ENCODE results near the gene MGAT1.
A peak's percentile ranks its signal among the peaks of the same experiment; 100 is the strongest.
"Not testable (repeated sequence)": the region's sequence is repeated elsewhere in the genome, so short reads cannot be mapped to it uniquely, and the experiment has no call there.

MGAT1 gene

GRCh38 chr5:180802325-180803180, at the start of gene MGAT1:
TSS of gene MGAT1 (minus strand) at chr5:180802806. CDS start at chr5:180792971, 9,835 bp downstream.
- peak in 1 of 2 experiments; percentile 60 for DNase-seq

DNA sequence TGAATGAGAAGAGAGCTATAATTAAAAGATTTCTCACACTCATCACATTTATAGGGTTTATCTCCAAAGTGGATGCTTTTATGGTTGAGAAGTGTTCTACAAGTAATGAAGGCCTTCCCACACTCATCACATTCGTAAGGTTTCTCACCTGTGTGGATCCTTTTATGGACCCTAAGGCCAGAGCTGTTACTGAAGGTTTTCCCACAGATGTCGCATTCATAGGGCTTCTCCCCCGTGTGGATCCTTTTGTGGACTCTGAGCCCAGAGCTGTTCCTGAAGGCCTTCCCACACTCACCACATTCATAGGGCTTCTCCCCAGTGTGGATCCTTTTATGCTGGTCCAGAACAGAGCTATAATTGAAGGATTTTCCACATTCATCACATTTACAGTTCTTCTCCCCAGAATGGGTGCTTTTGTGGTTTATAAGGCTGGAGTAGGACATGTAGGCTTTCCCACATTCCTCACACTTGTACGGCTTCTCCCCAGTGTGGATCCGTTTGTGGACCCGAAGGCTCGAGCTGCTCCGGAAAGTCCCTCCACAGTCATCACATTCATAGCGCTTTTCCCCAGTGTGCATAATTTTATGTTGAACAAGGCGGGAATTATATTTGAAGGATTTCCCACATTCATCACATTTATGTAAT, 48.0 kb upstream of the MGAT1 start:
- DNase-seq = no peak

DNA sequence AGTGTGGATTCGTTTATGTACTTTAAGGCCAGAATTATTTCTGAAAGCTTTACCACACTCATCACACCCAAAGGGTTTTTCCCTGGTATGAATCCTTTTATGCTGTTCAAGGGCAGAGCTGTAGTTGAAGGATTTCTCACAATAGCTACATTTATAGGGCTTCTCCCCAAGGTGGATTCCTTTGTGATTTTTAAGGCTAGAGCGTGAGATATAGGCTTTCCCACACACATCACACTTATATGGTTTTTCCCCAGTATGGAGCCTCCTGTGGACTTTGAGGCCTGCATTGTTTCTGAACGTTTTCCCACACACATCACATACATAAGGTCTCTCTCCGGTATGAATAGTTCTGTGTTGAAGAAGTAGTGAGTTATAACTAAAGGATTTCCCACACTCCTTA, 47.2 kb upstream of the MGAT1 start:
- no peak for DNase-seq

- no peak for DNase-seq
Measured at GRCh38 chr5:180848878-180849277, 46.3 kb upstream of the MGAT1 start.

DNA sequence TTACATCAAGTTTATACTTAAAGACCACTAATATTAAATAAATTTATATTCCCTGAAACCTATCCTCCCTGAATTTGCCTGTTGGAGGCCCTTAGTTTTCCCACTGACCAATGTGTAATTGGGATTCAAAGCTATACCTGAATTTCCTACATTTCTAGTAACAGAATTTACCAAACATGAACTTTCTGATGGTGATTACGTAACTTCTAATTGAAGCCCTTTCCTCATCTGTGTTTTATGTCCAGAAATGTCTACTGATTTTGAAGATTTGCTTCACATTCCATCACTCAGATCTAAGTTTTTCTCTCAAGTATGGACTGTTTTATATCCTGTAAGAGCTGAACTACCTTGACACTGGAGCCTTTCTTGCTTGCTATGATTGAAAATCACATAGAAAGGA, 45.7 kb upstream of the MGAT1 start:
- no peak for DNase-seq

DNA sequence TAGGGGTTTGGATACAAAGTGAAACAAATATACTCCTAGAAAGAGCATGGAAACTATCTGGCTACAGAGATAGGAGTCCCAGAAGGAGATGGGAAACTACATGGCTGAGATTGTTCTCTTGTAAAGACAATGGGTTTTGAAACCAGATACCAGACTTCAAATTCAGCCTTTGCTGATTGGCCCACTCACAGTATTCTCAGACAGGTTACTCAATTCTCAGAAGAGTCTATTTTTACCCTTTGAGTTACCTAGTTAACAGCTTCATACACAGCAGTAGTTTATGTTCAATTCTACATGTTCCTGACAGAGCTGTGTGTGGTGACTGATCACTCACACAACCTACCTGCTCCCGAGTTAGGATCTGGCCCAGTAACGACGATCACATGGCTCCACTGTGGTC, 44.4 kb upstream of the MGAT1 start:
- DNase-seq = no peak

DNA sequence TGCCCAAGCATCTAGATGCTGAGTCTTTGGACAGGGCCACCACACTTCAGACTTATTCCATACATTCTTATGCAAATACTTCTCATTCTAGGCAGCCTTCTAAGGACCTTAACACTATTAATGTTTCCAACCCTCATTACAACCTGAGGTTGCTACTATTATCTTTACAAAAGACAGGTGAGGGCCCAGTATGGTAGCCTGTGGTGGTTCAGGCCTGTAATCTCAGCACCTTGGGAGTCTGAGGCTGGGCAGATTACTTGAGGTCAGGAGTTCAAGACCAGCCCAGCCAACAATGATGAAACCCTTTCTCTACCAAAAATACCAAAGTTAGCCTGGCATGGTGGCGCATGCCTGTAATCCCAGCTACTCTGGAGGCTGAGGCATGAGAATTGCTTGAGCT, 42.3 kb upstream of the MGAT1 start:
- no peak for DNase-seq

DNA sequence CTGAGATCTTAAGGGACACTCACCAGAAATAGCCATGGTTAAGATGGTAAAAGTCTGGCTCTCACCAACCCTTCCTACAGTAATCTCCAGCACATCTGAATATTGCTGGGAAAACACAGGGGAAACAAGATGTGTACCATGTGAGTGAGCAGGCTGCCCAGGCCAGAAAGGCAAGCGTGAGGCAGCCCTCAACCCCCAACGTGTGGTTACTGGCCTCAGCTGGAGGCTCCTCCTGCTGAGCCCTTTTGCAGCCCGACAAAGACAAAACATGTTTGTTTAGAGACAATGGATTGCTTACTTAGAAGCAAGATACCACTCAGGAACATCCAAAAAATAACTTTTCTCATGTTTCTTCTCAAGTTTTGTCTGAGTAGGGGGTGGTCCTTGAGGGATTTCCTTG, 41.8 kb upstream of the MGAT1 start:
- DNase-seq = no peak

GRCh38 chr5:180839935-180840334, 37.3 kb upstream of the MGAT1 start:
- no peak for DNase-seq

GRCh38 chr5:180839227-180839626, 36.6 kb upstream of the MGAT1 start:
- no peak for DNase-seq

GRCh38 chr5:180837478-180837877, 34.9 kb upstream of the MGAT1 start:
- DNase-seq = no peak

GRCh38 chr5:180832638-180833068, 30.0 kb upstream of the MGAT1 start:
- peak in 1 of 2 experiments; percentile 18 for DNase-seq

GRCh38 chr5:180831139-180832093, 28.8 kb upstream of the MGAT1 start:
- DNase-seq = peak in 1 of 2 experiments; percentile 75

GRCh38 chr5:180830253-180831138, 27.9 kb upstream of the MGAT1 start:
- DNase-seq = peak in 1 of 2 experiments; percentile 64

DNA sequence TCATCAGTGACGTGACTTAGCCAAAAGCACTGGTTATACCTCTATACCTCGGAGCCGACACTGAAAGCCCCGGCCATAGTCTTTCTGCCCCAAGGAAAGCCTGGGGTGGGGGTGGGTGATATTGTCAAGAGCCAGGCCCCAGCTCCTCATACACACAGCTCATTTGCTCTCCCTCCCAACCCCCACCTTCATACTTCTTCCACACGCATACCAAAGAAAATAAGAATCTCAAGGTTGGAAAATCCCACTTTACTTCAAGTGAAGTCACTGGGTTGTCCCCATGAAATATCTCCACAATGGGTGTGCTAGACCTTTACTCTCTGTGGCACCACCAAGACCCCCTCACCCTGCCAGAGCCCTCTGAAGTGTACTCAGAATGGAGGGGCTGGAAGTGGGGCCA, 27.1 kb upstream of the MGAT1 start:
- DNase-seq = no peak

GRCh38 chr5:180828756-180829531, 26.3 kb upstream of the MGAT1 start:
- not testable (repeated sequence) for DNase-seq

DNA sequence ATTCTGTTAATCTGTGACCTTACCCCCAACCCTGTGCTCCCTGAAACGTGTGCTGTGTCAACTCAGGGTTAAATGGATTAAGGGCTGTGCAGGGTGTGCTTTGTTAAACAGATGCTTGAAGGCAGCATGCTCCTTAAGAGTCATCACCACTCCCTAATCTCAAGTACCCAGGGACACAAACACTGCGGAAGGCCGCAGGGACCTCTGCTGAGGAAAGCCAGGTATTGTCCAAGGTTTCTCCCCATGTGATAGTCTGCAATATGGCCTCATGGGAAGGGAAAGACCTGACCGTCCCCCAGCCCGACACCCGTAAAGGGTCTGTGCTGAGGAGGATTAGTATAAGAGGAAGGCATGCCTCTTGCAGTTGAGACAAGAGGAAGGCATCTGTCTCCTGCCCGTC, 24.8 kb upstream of the MGAT1 start:
- not testable (repeated sequence) for DNase-seq

- DNase-seq = no peak
Measured at GRCh38 chr5:180825768-180826525, 23.3 kb upstream of the MGAT1 start.

DNA sequence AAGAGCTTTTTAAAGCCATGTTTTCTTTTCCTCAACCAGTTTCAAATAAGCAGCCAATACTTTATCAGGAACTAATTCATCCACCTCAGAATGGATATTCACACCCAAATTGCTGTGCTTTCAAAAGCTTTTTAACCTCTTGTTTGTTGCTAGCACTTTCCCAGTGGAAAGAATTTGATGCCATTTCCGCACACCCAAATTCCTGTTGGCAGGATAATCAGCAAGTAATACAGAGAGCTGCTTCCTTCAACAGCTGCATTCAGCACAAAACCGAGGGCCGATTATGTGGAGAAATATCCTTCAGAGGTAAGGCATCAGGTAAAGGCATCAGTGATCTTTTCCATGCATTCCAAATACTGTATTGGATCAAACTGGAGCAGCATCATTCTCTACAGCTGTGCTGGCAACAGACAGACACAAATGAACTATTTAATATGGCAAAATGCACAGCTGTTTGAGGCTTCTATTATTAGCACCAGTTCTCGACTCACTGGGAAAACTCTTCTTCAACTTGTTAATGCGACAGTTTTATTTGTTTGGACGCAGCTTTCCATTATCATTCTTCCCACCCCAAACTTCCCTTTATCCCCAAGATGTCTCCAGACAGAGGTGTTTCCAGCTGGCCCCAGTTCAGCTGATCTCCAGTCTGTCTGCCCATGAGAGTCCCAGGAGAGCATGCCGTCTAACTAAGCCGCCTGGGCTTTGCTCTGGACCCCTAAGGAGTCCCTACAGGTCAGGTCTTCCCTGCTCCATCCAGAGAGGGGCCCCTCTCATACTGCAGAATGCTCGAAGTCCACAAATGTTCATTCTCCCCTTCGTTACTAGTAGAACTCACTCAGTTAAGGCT, 22.2 kb upstream of the MGAT1 start:
- no peak for DNase-seq
